Aorta (tissue), 5 donors: ENCODE measurements around the gene TRPM1. TPM values are rescaled to one million over a fixed set of nuclear protein-coding genes. Genes with fewer than 3 reads are reported as not detected.

ENCODE experiments used
- ATAC-seq: fragments of 200-7000 bp; cut with Tn5 transposase; one replicate; pipeline ENCODE4 v1.9.1; 2022; ENCODE audit warnings: moderate library complexity; ENCODE audit not compliant: low FRiP score
- DNase-seq, 2 donors: peaks; one replicate each; pipeline ENCODE4 v3.0.0-alpha.2; 2020
- H3K27ac ChIP-seq, 2 donors: one replicate each; pipeline ENCODE4 v1.5.1; 2013; ENCODE audit warnings: low read length in 2 of 2, mild to moderate bottlenecking in 2 of 2, moderate library complexity in 2 of 2, control low read depth in 1 of 2, inconsistent platforms in 1 of 2, low read depth in 1 of 2
- H3K27me3 ChIP-seq, 2 donors: one replicate each; pipeline ENCODE4 v1.6.1; 2013; ENCODE audit warnings: control low read depth in 1 of 2, low read length in 1 of 2, mild to moderate bottlenecking in 1 of 2, moderate library complexity in 1 of 2; ENCODE audit not compliant: insufficient read depth in 2 of 2, control insufficient read depth in 1 of 2
- H3K36me3 ChIP-seq, 2 donors: one replicate each; pipeline ENCODE4 v1.6.1; 2013; ENCODE audit warnings: control low read depth in 1 of 2, low read length in 1 of 2, mild to moderate bottlenecking in 1 of 2; ENCODE audit not compliant: insufficient read depth in 2 of 2, control insufficient read depth in 1 of 2
- H3K4me1 ChIP-seq, 2 donors: one replicate each; pipeline ENCODE4 v1.6.1; 2013; ENCODE audit warnings: low read length in 2 of 2, control low read depth in 1 of 2, mild to moderate bottlenecking in 1 of 2, moderate library complexity in 1 of 2; ENCODE audit not compliant: insufficient read depth in 2 of 2, control insufficient read depth in 1 of 2
- H3K4me3 ChIP-seq, 2 donors: one replicate each; pipeline ENCODE4 v1.5.1; 2013; ENCODE audit warnings: low read length in 2 of 2, control low read depth in 1 of 2, mild to moderate bottlenecking in 1 of 2
- H3K9me3 ChIP-seq: one replicate; pipeline ENCODE4 v1.6.1; 2013; ENCODE audit warnings: mild to moderate bottlenecking, low read length; ENCODE audit not compliant: control insufficient read depth
- WGBS, 2 donors: extraction: QIAGEN DNeasy Blood & Tissue Kit; methylation state at CpG; one replicate each; pipeline ENCODE4 v1.1.7; 2013; 5-methylcytosine and 5-hydroxymethylcytosine counted together
- intact Hi-C, 2 donors: fragments of 100-400 bp; cut with DNase I; formaldehyde crosslinking; loops; one replicate each; pipeline versions ENCODE4 v1.14.2 to v1.15.0; 2022
- polyA plus RNA-seq, 2 donors: library from polyadenylated mRNA; stranded (reverse); fragments of 200-250 nt; gene quantifications; one replicate each; pipeline ENCODE4 v1.2.3, GENCODE V29; 2013
- total RNA-seq, 2 donors: library from RNA; stranded (reverse); fragmentation: NEBNext Ultra II Directional; extraction: Animal tissue kit (Norgen Biotek cat#: 25700); gene quantifications; one replicate each; pipeline ENCODE4 v1.2.1, GENCODE V29; 2021
- donor health status: healthy with polysubstance abuse.
- donor health status: Bipolar disorder and iron deficiency.
- donor health status: DM: no; HTN: no; CAD: no.
- donor health status: DM: no; HTN: no; CAD: no.
- donor health status: DM: yes; HTN: yes; CAD: no.

Gene TRPM1
- total and polyA plus RNA-seq, 4 donors: not detected

- Histone ChIP-seq H3K27ac (no peak overlapping the region), H3K9me3 (no peaks in the 10 kb centered on the region), H3K4me3 (no peak overlapping the region), H3K27me3 (no peaks in the 10 kb centered on the region), H3K4me1 (no peaks in the 10 kb centered on the region), H3K36me3 (no peaks in the 10 kb centered on the region)
- DNase-seq (no peak), ATAC-seq (no peak)
- intact Hi-C loops: no loop called here
Measured at GRCh38 chr15:30978328-30978727, 123.2 kb downstream of the TRPM1 start.

GRCh38 chr15:30974112-30974511, 127.4 kb downstream of the TRPM1 start:
- Histone ChIP-seq H3K27ac (no peak overlapping the region), H3K27me3 (no peaks in the 10 kb centered on the region), H3K4me3 (no peak overlapping the region), H3K4me1 (no peaks in the 10 kb centered on the region), H3K9me3 (no peaks in the 10 kb centered on the region), H3K36me3 (peaks cover 0 to 2% of the 10 kb centered on the region in 2 donors)
- 79 to 83% methylated on average over 5 of the region's 5 CpGs for WGBS, 2 donors
- intact Hi-C loops: no loop called here
- ATAC-seq (no peak), DNase-seq (no peak)

GRCh38 chr15:30973379-30973778, 128.1 kb downstream of the TRPM1 start:
- intact Hi-C loops: no loop called here
- WGBS, 2 donors: 92 to 93% methylated on average over 4 of the region's 4 CpGs
- Histone ChIP-seq H3K27me3 (no peaks in the 10 kb centered on the region), H3K36me3 (peaks cover 0 to 2% of the 10 kb centered on the region in 2 donors), H3K27ac (no peak overlapping the region), H3K4me1 (no peaks in the 10 kb centered on the region), H3K9me3 (no peaks in the 10 kb centered on the region), H3K4me3 (no peak overlapping the region)
- DNase-seq (no peak), ATAC-seq (no peak)

- H3K4me1 ChIP-seq: no peaks in the 10 kb centered on the region
- peaks cover 0 to 2% of the 10 kb centered on the region in 2 donors for H3K36me3 ChIP-seq
- ATAC-seq: no peak
- no peaks in the 10 kb centered on the region for H3K9me3 ChIP-seq
- H3K4me3 ChIP-seq: no peak overlapping the region
- no peak overlapping the region for H3K27ac ChIP-seq
- intact Hi-C loops: no loop called here
- no peak for DNase-seq
- 94% methylated on average over 2 of the region's 2 CpGs for WGBS, 2 donors
- no peaks in the 10 kb centered on the region for H3K27me3 ChIP-seq
Measured at GRCh38 chr15:30969724-30970123, 131.8 kb downstream of the TRPM1 start.

GRCh38 chr15:30963681-30964080, 137.8 kb downstream of the TRPM1 start:
- intact Hi-C loops: no loop called here
- no peaks in the 10 kb centered on the region for H3K4me1 ChIP-seq
- H3K9me3 ChIP-seq: no peaks in the 10 kb centered on the region
- no peak overlapping the region for H3K27ac ChIP-seq
- no peaks in the 10 kb centered on the region for H3K27me3 ChIP-seq
- peaks cover 0 to under 1% of the 10 kb centered on the region in 2 donors for H3K36me3 ChIP-seq
- H3K4me3 ChIP-seq: no peak overlapping the region
- ATAC-seq (no peak), DNase-seq (no peak)
- 86% methylated on average over 3 of the region's 3 CpGs for WGBS, 2 donors

GRCh38 chr15:30962659-30963058, 138.9 kb downstream of the TRPM1 start:
- Histone ChIP-seq H3K9me3 (no peaks in the 10 kb centered on the region), H3K36me3 (peaks cover 0 to 4% of the 10 kb centered on the region in 2 donors), H3K4me1 (no peaks in the 10 kb centered on the region), H3K27me3 (no peaks in the 10 kb centered on the region), H3K4me3 (no peak overlapping the region), H3K27ac (no peak overlapping the region)
- no peak for ATAC-seq
- intact Hi-C loops: no loop called here
- WGBS, 2 donors: 98 to 100% methylated on average over 3 of the region's 3 CpGs
- no peak for DNase-seq

- DNase-seq: no peak
- H3K36me3 ChIP-seq: peaks cover 2 to 4% of the 10 kb centered on the region in 2 donors
- H3K4me1 ChIP-seq: no peaks in the 10 kb centered on the region
- H3K9me3 ChIP-seq: no peaks in the 10 kb centered on the region
- no peak overlapping the region for H3K4me3 ChIP-seq
- H3K27ac ChIP-seq: no peak overlapping the region
- no peak for ATAC-seq
- intact Hi-C loops: no loop called here
- no peaks in the 10 kb centered on the region for H3K27me3 ChIP-seq
Measured at GRCh38 chr15:30962079-30962478, 139.4 kb downstream of the TRPM1 start.

- no peak overlapping the region for H3K27ac ChIP-seq
- H3K9me3 ChIP-seq: no peaks in the 10 kb centered on the region
- H3K36me3 ChIP-seq: peaks cover 4 to 6% of the 10 kb centered on the region in 2 donors
- no peak for DNase-seq
- H3K4me1 ChIP-seq: no peaks in the 10 kb centered on the region
- WGBS, 2 donors: 89 to 92% methylated on average over 5 of the region's 5 CpGs
- no peak for ATAC-seq
- intact Hi-C loops: no loop called here
- no peaks in the 10 kb centered on the region for H3K27me3 ChIP-seq
- no peak overlapping the region for H3K4me3 ChIP-seq
Measured at GRCh38 chr15:30958219-30958618, 143.3 kb downstream of the TRPM1 start.

- 87 to 91% methylated on average over 6 of the region's 6 CpGs for WGBS, 2 donors
- no peaks in the 10 kb centered on the region for H3K4me1 ChIP-seq
- no peak overlapping the region for H3K27ac ChIP-seq
- peaks cover 11 to 13% of the 10 kb centered on the region in 2 donors for H3K36me3 ChIP-seq
- DNase-seq: no peak
- intact Hi-C loops: no loop called here
- no peaks in the 10 kb centered on the region for H3K9me3 ChIP-seq
- H3K4me3 ChIP-seq: no peak overlapping the region
- no peak for ATAC-seq
- H3K27me3 ChIP-seq: no peaks in the 10 kb centered on the region
Measured at GRCh38 chr15:30956216-30957124, 145.1 kb downstream of the TRPM1 start.
